Adrenal gland (tissue), 12 donors: ENCODE measurements around the gene TPSB2. TPM values are rescaled to one million over a fixed set of nuclear protein-coding genes. Genes with fewer than 3 reads are reported as not detected.

Experiments
- DNase-seq, 7 donors: peaks; one replicate each; pipeline ENCODE4 v3.0.0-alpha.2; 2019 to 2020
- H3K27ac ChIP-seq, 5 donors: fragments of 200-600 bp; sonication (generic) in 4 of 5; 1 replicate in 3 of 5; 2 replicates in 2 of 5; pipeline versions ENCODE4 v1.5.1 to v1.8.0; 2016 to 2020; ENCODE audit warnings: mild to moderate bottlenecking in 1 of 5
- H3K27me3 ChIP-seq: fragments of 200-600 bp; 2 replicates; pipeline ENCODE4 v1.8.0; 2021
- H3K36me3 ChIP-seq, 2 donors: fragments of 200-600 bp; replicated peaks in 1 of 2; 1 replicate in 1 of 2; 2 replicates in 1 of 2; pipeline versions ENCODE4 v1.5.1 to v1.8.0; 2018 to 2022
- H3K4me1 ChIP-seq, 2 donors: fragments of 200-600 bp; replicated peaks in 1 of 2; 1 replicate in 1 of 2; 2 replicates in 1 of 2; pipeline versions ENCODE4 v1.5.1 to v1.8.0; 2018 to 2021
- H3K4me3 ChIP-seq, 4 donors: fragments of 200-600 bp; sonication (generic) in 3 of 4; one replicate each; pipeline ENCODE4 v1.5.1; 2016 to 2018
- H3K9me3 ChIP-seq, 3 donors: fragments of 200-600 bp; sonication (generic) in 1 of 3; replicated peaks in 1 of 3; 1 replicate in 2 of 3; 2 replicates in 1 of 3; pipeline versions ENCODE4 v1.5.1 to v1.8.0; 2016 to 2021
- CTCF ChIP-seq, 6 experiments: fragments of 450-650 bp in 4 of 6; fragments of 200-600 bp in 2 of 6; sonication (generic) in 1 of 6; IDR thresholded peaks; 1 replicate in 5 of 6; 2 replicates in 1 of 6; pipeline versions ENCODE4 v1.5.1 to v1.8.0; 2016 to 2021; ENCODE audit warnings: antibody characterized with exemption in 6 of 6, mild to moderate bottlenecking in 2 of 6, moderate library complexity in 1 of 6
- POLR2A ChIP-seq, 2 donors: fragments of 450-650 bp; IDR thresholded peaks; one replicate each; pipeline ENCODE4 v1.6.1; 2017; ENCODE audit warnings: antibody characterized with exemption in 2 of 2, mild to moderate bottlenecking in 2 of 2, moderate library complexity in 1 of 2
- WGBS, 4 donors: extraction: QIAGEN DNeasy Blood & Tissue Kit in 2 of 4; methylation state at CpG; one replicate each; pipeline versions ENCODE4 v1.1.5 to v1.1.7; 2013 to 2017; 5-methylcytosine and 5-hydroxymethylcytosine counted together
- intact Hi-C, 2 donors: fragments of 100-400 bp; cut with DNase I; formaldehyde crosslinking; loops; one replicate each; pipeline versions ENCODE4 v1.14.1 to v1.15.0; 2022 to 2023
- polyA plus RNA-seq, 3 donors: library from polyadenylated mRNA; stranded (reverse); fragments of 200-250 nt in 2 of 3; fragments of 350-450 nt in 1 of 3; fragmentation: Illumina TruSeq in 1 of 3; extraction: RNeasy Lipid Tissue Mini Kit (QIAGEN cat#74804) in 1 of 3; gene quantifications; one replicate each; pipeline ENCODE4 v1.2.3, GENCODE V29; 2013 to 2014
- total RNA-seq, 9 donors: library from RNA; depleted of rRNA in 4 of 9; stranded (reverse); fragments of >200 nt in 4 of 9; fragments of 120-200 nt in 1 of 9; fragmentation: NEBNext Ultra II Directional in 1 of 9; extraction: Animal tissue kit (Norgen Biotek cat#: 25700) in 1 of 9; gene quantifications; one replicate each; pipeline versions ENCODE4 v1.1.0 to v1.2.4, GENCODE V29; 2013 to 2023
- donor health status: healthy with polysubstance abuse.
- donor health status: Bipolar disorder and iron deficiency.
- donor health status: DM: yes; HTN: yes; CAD: no.
- donor health status: DM: no; HTN: no; CAD: no.
- donor health status: DM: no; HTN: no; CAD: no.
- donor health status: DM: yes; HTN: yes; CAD: no.

Gene TPSB2
- total and polyA plus RNA-seq, 12 donors = 0.32 to 6.6 (median 0.78) TPM; not detected in 5

GRCh38 chr16:1184980-1185379 is 45.0 kb downstream of the TPSB2 start:
- H3K9me3 ChIP-seq = no peaks in the 10 kb centered on the region
- no peak overlapping the region for H3K27ac ChIP-seq
- H3K36me3 ChIP-seq = no peaks in the 10 kb centered on the region
- H3K4me3 ChIP-seq = no peak overlapping the region
- H3K27me3 ChIP-seq = no peaks in the 10 kb centered on the region
- TF ChIP-seq CTCF (IDR thresholded peaks at IDR 0.05) = no peak
- DNase-seq = no peak
- intact Hi-C loops = no loop called here
- WGBS, 4 donors = 92 to 98% (median 97%) methylated on average over 18 of the region's 18 CpGs
- peaks cover 12 to 24% of the 10 kb centered on the region in 2 donors for H3K4me1 ChIP-seq

- no peak overlapping the region for H3K27ac ChIP-seq
- intact Hi-C loops = no loop called here
- no peak overlapping the region for H3K4me3 ChIP-seq
- TF ChIP-seq POLR2A (IDR thresholded peaks at IDR 0.05) (no peak), CTCF (IDR thresholded peaks at IDR 0.05) (no peak)
- no peaks in the 10 kb centered on the region for H3K27me3 ChIP-seq
- H3K4me1 ChIP-seq = peaks cover 12 to 24% of the 10 kb centered on the region in 2 donors
- WGBS, 4 donors = 80 to 89% (median 85%) methylated on average over 10 to 26 of the region's 26 CpGs
- no peak for DNase-seq
- H3K9me3 ChIP-seq = no peaks in the 10 kb centered on the region
- no peaks in the 10 kb centered on the region for H3K36me3 ChIP-seq
Measured at GRCh38 chr16:1184156-1184868, 45.7 kb downstream of the TPSB2 start.

GRCh38 chr16:1182950-1183907 is 46.8 kb downstream of the TPSB2 start:
- H3K27me3 ChIP-seq = no peaks in the 10 kb centered on the region
- no peak for TF ChIP-seq POLR2A (IDR thresholded peaks at IDR 0.05)
- TF ChIP-seq CTCF (IDR thresholded peaks at IDR 0.05) = no peak
- no peaks in the 10 kb centered on the region for H3K9me3 ChIP-seq
- DNase-seq = peak; percentile 51 to 79 (median 59)
- H3K4me1 ChIP-seq = peaks cover 12 to 24% of the 10 kb centered on the region in 2 donors
- intact Hi-C loops = no loop called here
- H3K4me3 ChIP-seq = no peak overlapping the region
- H3K36me3 ChIP-seq = no peaks in the 10 kb centered on the region
- peak overlapping the region in 3 of 5 donors; percentile 13 to 67 (median 66) for H3K27ac ChIP-seq
- 42 to 55% (median 47%) methylated on average over 16 to 44 of the region's 45 CpGs for WGBS, 4 donors

- intact Hi-C loops = no loop called here
- Histone ChIP-seq H3K4me3 (peak overlapping the region in 1 of 4 donors; percentile 18), H3K9me3 (no peaks in the 10 kb centered on the region), H3K36me3 (no peaks in the 10 kb centered on the region), H3K4me1 (peaks cover 12 to 24% of the 10 kb centered on the region in 2 donors), H3K27me3 (no peaks in the 10 kb centered on the region), H3K27ac (peak overlapping the region in 3 of 5 donors; percentile 19 to 78 (median 66))
- WGBS, 4 donors = 13 to 40% (median 20%) methylated on average over 1 to 19 of the region's 19 CpGs
- TF ChIP-seq POLR2A (IDR thresholded peaks at IDR 0.05) = no peak
- TF ChIP-seq CTCF (IDR thresholded peaks at IDR 0.05) = no peak
- DNase-seq = peak; percentile 84 to 91 (median 89)
Measured at GRCh38 chr16:1182316-1182671, 47.7 kb downstream of the TPSB2 start.
